ENCODE measurements around the gene COL24A1.
"Not testable (repeated sequence)": the region's sequence is repeated elsewhere in the genome, so short reads cannot be mapped to it uniquely, and the experiment has no call there.

COL24A1 gene

DNA sequence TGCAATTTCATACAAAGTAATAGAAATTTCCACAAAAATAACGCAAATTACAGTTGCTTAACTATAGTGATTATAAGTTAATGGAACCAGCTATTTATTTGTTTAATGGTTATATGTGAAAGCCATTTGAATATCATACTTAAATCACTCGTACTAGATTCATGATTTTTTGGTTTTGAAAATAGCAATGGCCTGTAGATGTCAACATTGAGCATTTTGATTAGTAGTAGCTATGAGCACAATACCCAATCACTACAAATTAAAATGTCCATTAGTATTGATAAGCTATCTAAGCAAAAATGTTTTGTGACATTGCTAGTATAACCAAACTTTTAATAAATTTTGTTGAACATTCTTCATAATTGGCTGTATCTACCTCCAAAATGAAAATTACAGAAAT, 10.0 kb downstream of the COL24A1 start:
- Histone ChIP-seq H3K4me3 (no peak overlapping the region), H3K27ac (no peak overlapping the region)
- TF ChIP-seq, protein P1, sequence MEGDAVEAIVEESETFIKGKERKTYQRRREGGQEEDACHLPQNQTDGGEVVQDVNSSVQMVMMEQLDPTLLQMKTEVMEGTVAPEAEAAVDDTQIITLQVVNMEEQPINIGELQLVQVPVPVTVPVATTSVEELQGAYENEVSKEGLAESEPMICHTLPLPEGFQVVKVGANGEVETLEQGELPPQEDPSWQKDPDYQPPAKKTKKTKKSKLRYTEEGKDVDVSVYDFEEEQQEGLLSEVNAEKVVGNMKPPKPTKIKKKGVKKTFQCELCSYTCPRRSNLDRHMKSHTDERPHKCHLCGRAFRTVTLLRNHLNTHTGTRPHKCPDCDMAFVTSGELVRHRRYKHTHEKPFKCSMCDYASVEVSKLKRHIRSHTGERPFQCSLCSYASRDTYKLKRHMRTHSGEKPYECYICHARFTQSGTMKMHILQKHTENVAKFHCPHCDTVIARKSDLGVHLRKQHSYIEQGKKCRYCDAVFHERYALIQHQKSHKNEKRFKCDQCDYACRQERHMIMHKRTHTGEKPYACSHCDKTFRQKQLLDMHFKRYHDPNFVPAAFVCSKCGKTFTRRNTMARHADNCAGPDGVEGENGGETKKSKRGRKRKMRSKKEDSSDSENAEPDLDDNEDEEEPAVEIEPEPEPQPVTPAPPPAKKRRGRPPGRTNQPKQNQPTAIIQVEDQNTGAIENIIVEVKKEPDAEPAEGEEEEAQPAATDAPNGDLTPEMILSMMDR (IDR thresholded peaks at IDR 0.05): no peak
- no peak for DNase-seq (ENCODE audit: low spot score)

DNA sequence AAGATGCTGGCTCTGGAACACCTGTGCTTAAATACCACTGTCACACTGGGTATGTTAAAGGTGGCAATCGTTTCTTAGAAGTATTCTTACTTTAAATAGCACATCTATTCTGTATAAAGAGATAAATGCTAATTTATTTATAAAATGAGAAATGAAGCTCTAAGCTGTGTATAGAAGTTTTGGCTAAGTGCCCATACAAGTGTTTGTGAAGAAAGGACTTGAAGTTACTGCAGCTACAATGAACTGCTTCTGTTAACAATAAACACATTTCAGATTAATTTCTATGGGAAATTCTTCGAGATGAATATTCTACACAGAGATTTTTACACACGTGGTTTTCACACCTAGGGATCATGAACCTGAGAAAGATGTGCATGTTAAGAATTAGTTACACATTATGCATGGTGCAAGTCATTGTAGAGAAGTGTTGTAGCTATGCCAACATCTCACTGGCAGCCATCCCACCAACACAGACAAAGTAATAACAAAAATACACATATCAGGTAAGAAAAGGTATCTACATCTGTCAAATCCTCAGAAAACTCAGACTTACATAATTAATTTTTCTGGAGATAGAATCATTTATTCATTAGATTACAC, 16.2 kb downstream of the COL24A1 start:
- H3K4me3 ChIP-seq: no peak overlapping the region
- TF ChIP-seq, protein P1 (IDR thresholded peaks at IDR 0.05): no peak
- DNase-seq (ENCODE audit: low spot score): no peak
- no peak overlapping the region for H3K27ac ChIP-seq

DNA sequence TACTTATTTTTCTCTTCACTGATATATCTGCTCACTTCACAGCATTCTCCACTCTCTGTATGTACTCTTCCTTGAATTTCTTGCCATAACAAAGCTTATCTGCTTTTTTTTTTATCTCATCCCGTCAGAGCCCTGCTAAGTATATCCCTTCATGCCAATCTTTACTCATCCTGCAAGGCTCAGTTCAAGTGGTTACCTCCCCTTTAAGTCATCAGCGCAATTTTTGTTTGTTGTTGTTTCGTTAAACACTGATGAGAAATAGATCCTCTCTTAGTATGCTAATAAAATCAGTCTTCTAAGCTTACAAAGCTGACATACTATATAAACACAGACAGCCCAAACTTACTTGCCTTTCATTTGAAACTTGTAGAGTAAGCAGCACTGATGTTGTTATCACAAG, 17.8 kb downstream of the COL24A1 start:
- Histone ChIP-seq H3K27ac (no peak overlapping the region), H3K4me3 (no peak overlapping the region)
- no peak for DNase-seq (ENCODE audit: low spot score)
- TF ChIP-seq, protein P1 (IDR thresholded peaks at IDR 0.05): no peak

DNA sequence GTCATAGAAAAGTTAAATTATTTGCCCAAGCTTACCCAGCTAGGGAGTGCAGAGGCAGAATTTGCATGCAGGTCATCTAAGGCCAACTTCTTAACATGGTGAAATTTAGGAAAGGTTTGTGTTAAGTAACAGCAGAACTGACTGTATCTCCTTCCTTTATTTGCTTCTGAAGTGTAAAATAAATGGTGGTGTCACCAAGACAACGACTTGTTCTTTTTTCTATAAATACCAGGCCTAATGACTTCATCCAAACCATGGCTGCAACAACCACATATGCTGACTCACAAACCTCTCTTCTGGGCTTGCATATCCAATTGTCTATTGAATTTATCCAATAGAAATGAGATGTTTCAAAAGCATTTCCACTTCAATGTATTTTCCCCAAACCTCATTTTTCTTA, 19.1 kb downstream of the COL24A1 start:
- H3K27ac ChIP-seq: no peak overlapping the region
- H3K4me3 ChIP-seq: no peak overlapping the region
- DNase-seq (ENCODE audit: low spot score): no peak
- TF ChIP-seq, protein P1 (IDR thresholded peaks at IDR 0.05): no peak

DNA sequence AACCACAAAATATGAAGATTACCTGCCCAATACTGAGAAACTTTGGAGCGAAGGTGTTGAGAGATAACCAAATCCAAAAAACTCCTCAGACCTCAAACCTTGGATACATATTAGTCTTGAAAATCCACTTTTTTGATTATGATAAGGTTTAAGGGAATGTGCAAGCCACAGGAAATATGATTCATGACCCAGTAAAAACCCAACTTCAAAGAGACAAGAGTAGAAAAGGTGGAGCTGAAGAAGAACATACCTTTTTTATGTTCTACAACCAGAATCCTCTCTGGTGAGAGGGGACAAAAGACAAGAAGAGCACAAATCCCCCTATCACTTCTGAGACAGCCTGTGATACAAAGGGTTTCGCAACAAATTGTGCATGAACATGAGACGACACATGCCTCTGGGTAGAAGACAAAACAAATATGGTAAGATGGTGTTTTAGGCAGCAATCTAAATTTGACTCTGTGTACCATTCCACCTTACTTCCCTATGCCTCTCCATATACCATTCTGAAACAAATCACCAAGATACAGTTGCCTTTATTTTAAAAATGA, 37.3 kb downstream of the COL24A1 start:
- DNase-seq (ENCODE audit: low spot score): no peak
- Histone ChIP-seq H3K4me3 (no peak overlapping the region), H3K27ac (no peak overlapping the region)
- TF ChIP-seq, protein P1 (IDR thresholded peaks at IDR 0.05): no peak

DNA sequence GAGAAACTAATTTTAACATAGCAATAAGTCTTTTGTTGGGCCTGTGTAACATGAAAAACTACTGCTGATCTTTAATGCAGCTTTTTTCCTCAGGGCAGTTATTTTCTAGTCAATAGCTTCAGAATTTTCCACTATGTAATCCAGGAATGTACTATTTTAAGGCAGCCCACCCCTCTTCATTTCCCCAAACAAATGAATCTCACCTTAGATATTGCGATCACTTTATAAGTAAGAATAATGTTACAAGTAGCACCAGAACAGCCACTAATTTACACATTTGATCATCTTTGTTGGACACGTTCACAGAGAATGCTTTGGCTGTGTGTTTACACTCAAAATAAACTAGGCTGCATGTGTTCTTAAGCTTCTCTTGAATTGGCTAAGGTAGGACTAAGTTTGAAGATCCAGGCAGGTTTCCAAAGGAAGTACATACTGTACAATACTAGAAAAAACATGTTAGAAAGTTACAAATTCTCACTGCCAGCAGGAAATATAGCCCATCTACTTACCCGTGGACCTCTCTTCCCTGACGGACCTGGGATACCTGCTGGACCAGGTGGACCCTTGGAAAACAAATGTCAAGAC, 41.7 kb downstream of the COL24A1 start:
- Histone ChIP-seq H3K4me3 (no peak overlapping the region), H3K27ac (no peak overlapping the region)
- no peak for DNase-seq (ENCODE audit: low spot score)
- TF ChIP-seq, protein P1 (IDR thresholded peaks at IDR 0.05): no peak

DNA sequence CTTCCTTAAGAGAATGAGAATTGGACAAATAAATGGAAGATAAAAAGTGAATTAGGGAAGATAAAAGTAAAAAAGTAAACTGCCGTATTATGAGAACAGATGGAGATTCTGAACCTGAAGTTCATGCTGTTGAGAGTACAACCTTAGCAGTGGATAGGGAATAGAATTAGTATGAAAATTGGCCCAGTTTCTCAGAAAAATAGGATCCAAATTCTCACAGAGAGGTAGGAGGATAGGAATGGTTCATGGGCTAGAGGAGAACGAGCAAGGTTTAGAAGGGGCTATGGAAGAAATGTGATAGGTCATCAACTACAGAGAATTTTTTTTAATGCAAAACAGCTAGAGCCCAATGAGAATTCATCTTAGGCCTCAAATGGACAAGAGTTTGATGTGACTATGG, 42.3 kb downstream of the COL24A1 start:
- TF ChIP-seq, protein P1 (IDR thresholded peaks at IDR 0.05): no peak
- Histone ChIP-seq H3K4me3 (no peak overlapping the region), H3K27ac (no peak overlapping the region)
- no peak for DNase-seq (ENCODE audit: low spot score)

DNA sequence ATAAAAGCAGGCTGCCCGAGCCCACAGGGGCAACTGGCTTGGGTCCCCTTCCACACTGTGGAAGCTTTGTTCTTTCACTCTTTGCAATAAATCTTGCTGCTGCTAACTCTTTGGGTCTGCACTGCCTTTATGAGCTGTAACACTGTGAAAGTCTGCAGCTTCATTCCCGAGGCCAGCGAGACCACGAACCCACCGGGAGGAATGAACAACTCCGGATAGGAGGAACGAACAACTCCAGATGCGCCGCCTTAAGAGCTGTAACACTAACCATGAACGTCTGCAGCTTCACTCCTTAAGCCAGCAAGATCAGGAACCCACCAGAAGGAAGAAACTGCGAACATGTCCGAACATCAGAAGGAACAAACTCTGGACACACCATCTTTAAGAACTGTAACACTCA, 45.0 kb downstream of the COL24A1 start:
- H3K4me3 ChIP-seq; DNase-seq (ENCODE audit: low spot score); H3K27ac ChIP-seq: not testable (repeated sequence)

Measured in coronary artery (tissue), 2 donors.